Smooth muscle cell (in vitro differentiated cells): ENCODE results near the gene ELP4. TPM values are rescaled to one million over a fixed set of nuclear protein-coding genes. Genes with fewer than 3 reads are reported as not detected.

ENCODE experiments used
- DNase-seq: peaks from one replicate; lab custom pipeline; 2025; ENCODE audit not compliant: unreplicated experiment; lab: John Stamatoyannopoulos, UW
- H2AFZ ChIP-seq: fragments of 200-600 bp; sonication (generic); 2 replicates; pipeline ENCODE4 v1.6.0; 2016; ENCODE audit warnings: antibody characterized with exemption, low read depth, mild to moderate bottlenecking
- H3F3A ChIP-seq: fragments of 200-600 bp; sonication (generic); 2 replicates; pipeline ENCODE4 v1.6.0; 2017; ENCODE audit warnings: antibody characterized with exemption, low read depth
- H3K27ac ChIP-seq: fragments of 200-600 bp; sonication (generic); 2 replicates; pipeline ENCODE4 v1.5.1; 2016; ENCODE audit warnings: low read depth, mild to moderate bottlenecking
- H3K27me3 ChIP-seq: fragments of 200-600 bp; sonication (generic); 2 replicates; pipeline ENCODE4 v1.6.1; 2016; ENCODE audit warnings: low read depth, mild to moderate bottlenecking
- H3K36me3 ChIP-seq: fragments of 200-600 bp; sonication (generic); 2 replicates; pipeline ENCODE4 v1.5.1; 2016; ENCODE audit warnings: low read depth
- H3K4me1 ChIP-seq: fragments of 200-600 bp; sonication (generic); 2 replicates; pipeline ENCODE4 v1.5.1; 2016; ENCODE audit warnings: low read depth
- H3K4me2 ChIP-seq: fragments of 200-600 bp; sonication (generic); 2 replicates; pipeline ENCODE4 v1.6.0; 2016; ENCODE audit warnings: mild to moderate bottlenecking
- H3K4me3 ChIP-seq: fragments of 200-600 bp; sonication (generic); 2 replicates; pipeline ENCODE4 v1.5.1; 2016; ENCODE audit warnings: mild to moderate bottlenecking
- H3K79me2 ChIP-seq: fragments of 200-600 bp; sonication (generic); 2 replicates; pipeline ENCODE4 v1.6.0; 2016; ENCODE audit warnings: low read depth, mild to moderate bottlenecking
- H3K9ac ChIP-seq: fragments of 200-600 bp; sonication (generic); 2 replicates; pipeline ENCODE4 v1.6.0; 2016; ENCODE audit warnings: low read depth
- H3K9me3 ChIP-seq: fragments of 200-600 bp; sonication (generic); replicated peaks from 2 replicates; pipeline ENCODE4 v1.5.1; 2016; ENCODE audit warnings: low read depth
- H4K20me1 ChIP-seq: fragments of 200-600 bp; sonication (generic); 2 replicates; pipeline ENCODE4 v1.6.0; 2016; ENCODE audit warnings: low read depth
- WGBS: methylation state at CpG from one replicate; pipeline ENCODE4 v1.1.7; 2016; ENCODE audit warnings: low lambda C conversion rate; 5-methylcytosine and 5-hydroxymethylcytosine counted together
- polyA plus RNA-seq: library from polyadenylated mRNA; unstranded; fragments of >200 nt; fragmentation: Nextera tagmentation; extraction: Ambion mirVana; gene quantifications from 2 replicates; pipeline ENCODE4 v1.2.1, GENCODE V29; 2016
- total RNA-seq: library from RNA; depleted of rRNA; stranded (reverse); fragments of >200 nt; gene quantifications from 2 replicates; pipeline ENCODE4 v1.2.3, GENCODE V29; 2014
- TF ChIP-seq, protein P1 (sequence below): fragments of 200-600 bp; sonication (generic); IDR thresholded peaks from 2 replicates; pipeline ENCODE4 v1.5.1; 2017; ENCODE audit warnings: borderline replicate concordance, mild to moderate bottlenecking, antibody characterized with exemption; ENCODE audit not compliant: insufficient read depth, poor library complexity, severe bottlenecking

ELP4 gene
- total and polyA plus RNA-seq, 2 experiments from 2014 or later = 19.5 to 28.4 TPM

DNA sequence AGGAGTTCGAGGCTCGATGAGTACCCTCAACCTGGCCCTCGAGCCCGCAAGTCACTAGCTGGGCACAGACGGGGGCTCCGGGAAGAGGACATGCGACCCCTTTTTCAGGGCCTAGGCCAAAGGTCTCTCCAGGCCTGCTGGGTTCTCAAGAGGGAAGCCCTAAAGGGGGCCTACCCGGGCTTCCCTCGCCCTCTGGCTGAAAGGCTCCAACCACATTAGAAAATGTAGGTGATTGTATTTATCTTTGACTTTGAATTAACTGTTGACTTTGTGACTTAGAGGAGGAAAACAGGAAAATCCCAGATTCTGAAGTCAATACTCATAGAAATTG is 308.8 kb downstream of the ELP4 start:
- Histone ChIP-seq H3K4me1 (peaks cover 77% of the 10 kb centered on the region), H4K20me1 (no peaks in the 10 kb centered on the region), H3K9ac (no peak overlapping the region), H3K27me3 (peaks cover 100% of the 10 kb centered on the region), H2AFZ (no peak overlapping the region), H3K4me2 (no peak overlapping the region), H3K4me3 (no peak overlapping the region), H3K79me2 (no peaks in the 10 kb centered on the region), H3K27ac (no peak overlapping the region), H3K9me3 (no peaks in the 10 kb centered on the region), H3K36me3 (no peaks in the 10 kb centered on the region), H3F3A (no peaks in the 10 kb centered on the region)
- WGBS = 10% methylated on average over 9 of the region's 9 CpGs
- TF ChIP-seq, protein P1, sequence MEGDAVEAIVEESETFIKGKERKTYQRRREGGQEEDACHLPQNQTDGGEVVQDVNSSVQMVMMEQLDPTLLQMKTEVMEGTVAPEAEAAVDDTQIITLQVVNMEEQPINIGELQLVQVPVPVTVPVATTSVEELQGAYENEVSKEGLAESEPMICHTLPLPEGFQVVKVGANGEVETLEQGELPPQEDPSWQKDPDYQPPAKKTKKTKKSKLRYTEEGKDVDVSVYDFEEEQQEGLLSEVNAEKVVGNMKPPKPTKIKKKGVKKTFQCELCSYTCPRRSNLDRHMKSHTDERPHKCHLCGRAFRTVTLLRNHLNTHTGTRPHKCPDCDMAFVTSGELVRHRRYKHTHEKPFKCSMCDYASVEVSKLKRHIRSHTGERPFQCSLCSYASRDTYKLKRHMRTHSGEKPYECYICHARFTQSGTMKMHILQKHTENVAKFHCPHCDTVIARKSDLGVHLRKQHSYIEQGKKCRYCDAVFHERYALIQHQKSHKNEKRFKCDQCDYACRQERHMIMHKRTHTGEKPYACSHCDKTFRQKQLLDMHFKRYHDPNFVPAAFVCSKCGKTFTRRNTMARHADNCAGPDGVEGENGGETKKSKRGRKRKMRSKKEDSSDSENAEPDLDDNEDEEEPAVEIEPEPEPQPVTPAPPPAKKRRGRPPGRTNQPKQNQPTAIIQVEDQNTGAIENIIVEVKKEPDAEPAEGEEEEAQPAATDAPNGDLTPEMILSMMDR = no peak
- no peak for DNase-seq

DNA sequence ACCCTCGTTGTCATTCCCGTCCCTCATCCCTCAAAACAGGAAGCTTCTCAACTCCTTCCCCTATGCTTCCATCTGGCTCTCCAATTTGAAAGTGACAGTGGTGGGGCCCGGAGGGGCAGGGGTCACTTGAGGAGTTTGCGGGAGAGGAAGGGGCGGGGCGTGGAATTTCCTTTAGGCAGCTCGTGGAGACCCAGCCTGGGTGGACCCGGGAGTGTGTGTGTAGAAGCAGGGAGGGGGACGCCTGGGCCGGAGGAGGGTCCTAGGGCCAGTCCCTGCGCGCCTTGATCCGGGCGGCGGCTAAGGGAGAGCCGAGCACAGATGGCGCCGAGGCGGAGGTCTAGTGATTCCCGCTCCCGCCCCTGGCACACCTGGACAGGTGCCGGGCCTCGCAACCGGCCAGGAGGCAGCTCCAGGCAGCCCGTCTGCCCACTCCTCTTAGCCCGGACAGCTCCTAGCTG is 309.3 kb downstream of the ELP4 start:
- Histone ChIP-seq H3K9me3 (no peaks in the 10 kb centered on the region), H3K27me3 (peaks cover 100% of the 10 kb centered on the region), H3K36me3 (no peaks in the 10 kb centered on the region), H3K4me1 (peaks cover 76% of the 10 kb centered on the region), H3K4me2 (no peak overlapping the region), H4K20me1 (no peaks in the 10 kb centered on the region), H3K27ac (no peak overlapping the region), H3K9ac (no peak overlapping the region), H3K79me2 (no peaks in the 10 kb centered on the region), H3F3A (no peaks in the 10 kb centered on the region), H2AFZ (no peak overlapping the region), H3K4me3 (no peak overlapping the region)
- WGBS = 7% methylated on average over 25 of the region's 26 CpGs
- TF ChIP-seq, protein P1 = no peak
- no peak for DNase-seq

DNA sequence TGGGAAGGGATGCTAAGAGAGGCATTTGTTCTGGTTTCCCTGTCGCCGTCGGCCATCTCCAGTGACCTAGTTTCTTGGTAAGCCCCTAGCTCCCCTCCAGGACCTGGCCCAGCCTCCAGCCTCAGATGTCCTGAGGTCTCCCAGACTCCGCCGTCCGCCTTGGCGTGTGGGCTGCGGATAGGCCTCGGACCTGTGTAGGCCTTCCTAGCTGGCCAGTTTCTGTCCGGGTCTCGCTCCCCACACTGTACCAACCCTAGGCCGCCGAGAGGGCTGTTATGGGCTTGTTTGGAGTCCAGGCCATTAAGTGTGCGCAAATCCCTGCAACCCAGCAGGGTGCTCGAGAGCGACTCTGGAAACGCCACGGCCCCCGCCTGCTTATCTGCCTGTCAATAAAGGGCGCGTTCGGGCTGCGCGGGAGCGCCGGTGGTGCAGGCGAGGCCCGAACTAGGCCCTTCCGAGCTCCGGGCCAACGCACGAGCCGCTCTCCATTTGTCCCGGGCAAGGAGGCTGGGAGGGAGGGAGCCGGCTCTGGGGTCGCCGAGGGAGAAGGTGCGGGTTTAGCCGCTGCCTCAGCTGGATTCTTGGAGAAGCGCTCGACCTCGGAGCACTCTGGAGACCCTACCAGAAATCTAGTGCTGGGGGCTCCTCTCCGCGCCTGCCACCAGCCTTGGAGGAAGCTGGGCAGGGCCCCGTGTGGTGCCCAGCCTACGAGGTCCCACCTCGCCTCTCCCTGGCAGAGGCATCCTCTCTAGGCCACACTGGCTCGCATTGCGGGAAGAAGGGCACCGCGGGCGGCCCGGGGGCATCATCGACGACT is 310.3 kb downstream of the ELP4 start:
- TF ChIP-seq, protein P1 = no peak
- H4K20me1 ChIP-seq = no peaks in the 10 kb centered on the region
- H3K4me2 ChIP-seq = no peak overlapping the region
- no peaks in the 10 kb centered on the region for H3K9me3 ChIP-seq
- H3K36me3 ChIP-seq = no peaks in the 10 kb centered on the region
- no peak overlapping the region for H3K9ac ChIP-seq
- WGBS = 4% methylated on average over 54 of the region's 55 CpGs
- H3K4me1 ChIP-seq = peaks cover 69% of the 10 kb centered on the region
- H3K4me3 ChIP-seq = no peak overlapping the region
- peaks cover 100% of the 10 kb centered on the region for H3K27me3 ChIP-seq
- H2AFZ ChIP-seq = no peak overlapping the region
- no peaks in the 10 kb centered on the region for H3F3A ChIP-seq
- no peak overlapping the region for H3K27ac ChIP-seq
- no peak for DNase-seq
- H3K79me2 ChIP-seq = no peaks in the 10 kb centered on the region

DNA sequence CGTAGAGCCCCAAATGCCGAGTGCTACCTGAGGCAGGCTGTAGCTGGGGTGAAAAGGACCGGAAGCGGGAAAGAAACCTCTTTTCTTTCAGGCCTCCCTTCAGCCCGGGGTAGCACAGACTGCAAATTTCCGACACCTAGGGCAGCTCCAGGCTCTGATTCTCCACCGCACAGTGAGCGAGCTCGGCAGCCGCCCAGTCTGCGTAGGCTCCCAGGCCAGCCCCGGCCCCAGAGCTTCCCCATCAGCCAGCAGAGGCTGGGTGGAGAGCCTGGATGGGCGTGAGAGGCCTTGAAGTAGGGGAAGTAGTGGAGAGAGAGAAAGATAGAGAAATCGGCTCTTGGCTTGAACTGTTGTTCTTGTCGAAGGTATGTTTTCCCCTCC is 310.9 kb downstream of the ELP4 start:
- no peaks in the 10 kb centered on the region for H4K20me1 ChIP-seq
- TF ChIP-seq, protein P1 = no peak
- H3K27ac ChIP-seq = no peak overlapping the region
- H3K27me3 ChIP-seq = peaks cover 100% of the 10 kb centered on the region
- no peak overlapping the region for H3K4me2 ChIP-seq
- no peaks in the 10 kb centered on the region for H3F3A ChIP-seq
- H2AFZ ChIP-seq = no peak overlapping the region
- WGBS = 2% methylated on average over 15 of the region's 15 CpGs
- no peaks in the 10 kb centered on the region for H3K36me3 ChIP-seq
- H3K4me3 ChIP-seq = no peak overlapping the region
- no peak overlapping the region for H3K9ac ChIP-seq
- no peak for DNase-seq
- H3K9me3 ChIP-seq = no peaks in the 10 kb centered on the region
- no peaks in the 10 kb centered on the region for H3K79me2 ChIP-seq
- peaks cover 63% of the 10 kb centered on the region for H3K4me1 ChIP-seq
